AG09319 (cell line): Measurements from ENCODE around the gene IQCF2.

Source experiments
- DNase-seq: peaks from one replicate; pipeline ENCODE4 v3.0.0-alpha.2; 2010; ENCODE audit warnings: low read depth; ENCODE audit errors: extremely low read depth
- CTCF ChIP-seq: IDR thresholded peaks from 2 replicates; pipeline ENCODE4 v1.5.1; 2011; ENCODE audit warnings: low read depth, mild to moderate bottlenecking, inconsistent platforms, low read length, moderate library complexity

The IQCF2 gene

GRCh38 chr3:51879937-51880336 lies 18.5 kb downstream of the IQCF2 start:
- DNase-seq, result no peak
- no peak for TF ChIP-seq CTCF

GRCh38 chr3:51886447-51886846 lies 25.0 kb downstream of the IQCF2 start:
- DNase-seq, result no peak
- TF ChIP-seq CTCF, result no peak

- TF ChIP-seq CTCF, result no peak
- no peak for DNase-seq
These were observed 26.2 kb downstream of the IQCF2 start for GRCh38 chr3:51887620-51888019.

- no peak for TF ChIP-seq CTCF
- DNase-seq, result no peak
These were observed 27.2 kb downstream of the IQCF2 start for GRCh38 chr3:51888463-51889105.

GRCh38 chr3:51891242-51892039 lies 30.0 kb downstream of the IQCF2 start:
- no peak for DNase-seq

GRCh38 chr3:51894391-51894790 lies 33.0 kb downstream of the IQCF2 start:
- no peak for DNase-seq
- no peak for TF ChIP-seq CTCF

More at GRCh38 chr3:51891242-51892039, 30.0 kb downstream of the IQCF2 start:
- no peak for TF ChIP-seq CTCF

GRCh38 chr3:51894939-51895338 lies 33.5 kb downstream of the IQCF2 start:
- no peak for TF ChIP-seq CTCF
- DNase-seq, result no peak
